Activated T-cell treated with anti-CD3 and anti-CD28 coated beads, Interleukin-2, amount 50 U/mL, for 24 hours (primary cell): Measurements from ENCODE around the gene L3MBTL3.
"Not testable (repeated sequence)": the region's sequence is repeated elsewhere in the genome, so short reads cannot be mapped to it uniquely, and the experiment has no call there.

ENCODE experiments used
- DNase-seq: peaks from one replicate; pipeline ENCODE4 v3.0.0-alpha.2; 2020
- H3K27ac Mint-ChIP-seq: 2 replicates; pipeline ENCODE4 v1.8.0; 2020; ENCODE audit warnings: mild to moderate bottlenecking, mixed read lengths
- H3K27me3 Mint-ChIP-seq: 2 replicates; pipeline ENCODE4 v1.8.0; 2020; ENCODE audit warnings: mixed read lengths
- H3K36me3 Mint-ChIP-seq: 2 replicates; pipeline ENCODE4 v1.8.0; 2020; ENCODE audit warnings: low read depth, mixed read lengths
- H3K4me1 Mint-ChIP-seq: 2 replicates; pipeline ENCODE4 v1.8.0; 2020; ENCODE audit warnings: low read depth, mixed read lengths
- H3K4me3 Mint-ChIP-seq: 2 replicates; pipeline ENCODE4 v1.8.0; 2020; ENCODE audit warnings: mild to moderate bottlenecking, moderate library complexity, mixed read lengths
- H3K9me3 Mint-ChIP-seq: 2 replicates; pipeline ENCODE4 v1.8.0; 2020; ENCODE audit warnings: mixed read lengths

Gene L3MBTL3

GRCh38 chr6:130076512-130076911 is 58.1 kb downstream of the L3MBTL3 start:
- DNase-seq, result no peak
- Mint-ChIP-seq H3K4me3 (no peak overlapping the region), H3K4me1 (peaks cover 22% of the 10 kb centered on the region), H3K9me3 (no peaks in the 10 kb centered on the region), H3K27me3 (no peaks in the 10 kb centered on the region), H3K27ac (no peak overlapping the region), H3K36me3 (peaks cover 36% of the 10 kb centered on the region)

GRCh38 chr6:130090796-130091195 is 72.4 kb downstream of the L3MBTL3 start:
- no peak overlapping the region for H3K27ac Mint-ChIP-seq
- no peaks in the 10 kb centered on the region for H3K27me3 Mint-ChIP-seq

GRCh38 chr6:130093546-130093945 is 75.2 kb downstream of the L3MBTL3 start:
- peaks cover 78% of the 10 kb centered on the region for H3K36me3 Mint-ChIP-seq

More at GRCh38 chr6:130090796-130091195, 72.4 kb downstream of the L3MBTL3 start:
- peaks cover 19% of the 10 kb centered on the region for H3K4me1 Mint-ChIP-seq
- H3K4me3 Mint-ChIP-seq, result no peak overlapping the region
- H3K9me3 Mint-ChIP-seq, result peaks cover 2% of the 10 kb centered on the region
- H3K36me3 Mint-ChIP-seq, result peaks cover 68% of the 10 kb centered on the region
- no peak for DNase-seq

GRCh38 chr6:130098317-130098716 is 79.9 kb downstream of the L3MBTL3 start:
- Mint-ChIP-seq H3K36me3 (peaks cover 72% of the 10 kb centered on the region), H3K4me3 (no peak overlapping the region), H3K27me3 (no peaks in the 10 kb centered on the region), H3K27ac (no peak overlapping the region), H3K4me1 (peaks cover 3% of the 10 kb centered on the region), H3K9me3 (no peaks in the 10 kb centered on the region)
- DNase-seq, result no peak

More at GRCh38 chr6:130093546-130093945, 75.2 kb downstream of the L3MBTL3 start:
- H3K4me3 Mint-ChIP-seq, result no peak overlapping the region
- no peaks in the 10 kb centered on the region for H3K27me3 Mint-ChIP-seq
- H3K27ac Mint-ChIP-seq, result no peak overlapping the region
- peaks cover 2% of the 10 kb centered on the region for H3K9me3 Mint-ChIP-seq
- peaks cover 19% of the 10 kb centered on the region for H3K4me1 Mint-ChIP-seq
- DNase-seq, result no peak

GRCh38 chr6:130099119-130099518 is 80.7 kb downstream of the L3MBTL3 start:
- H3K4me1 Mint-ChIP-seq, result no peaks in the 10 kb centered on the region
- DNase-seq, result no peak

GRCh38 chr6:130105996-130106704 is 87.8 kb downstream of the L3MBTL3 start:
- DNase-seq, result no peak
- Mint-ChIP-seq H3K27ac (no peak overlapping the region), H3K36me3 (peaks cover 66% of the 10 kb centered on the region), H3K27me3 (no peaks in the 10 kb centered on the region), H3K9me3 (peaks cover 5% of the 10 kb centered on the region), H3K4me3 (no peak overlapping the region), H3K4me1 (peaks cover 11% of the 10 kb centered on the region)

More at GRCh38 chr6:130099119-130099518, 80.7 kb downstream of the L3MBTL3 start:
- H3K9me3 Mint-ChIP-seq, result no peaks in the 10 kb centered on the region
- no peak overlapping the region for H3K4me3 Mint-ChIP-seq
- H3K36me3 Mint-ChIP-seq, result peaks cover 66% of the 10 kb centered on the region
- H3K27ac Mint-ChIP-seq, result no peak overlapping the region
- H3K27me3 Mint-ChIP-seq, result no peaks in the 10 kb centered on the region

- DNase-seq, result no peak
- Mint-ChIP-seq H3K36me3 (peaks cover 64% of the 10 kb centered on the region), H3K9me3 (peaks cover 5% of the 10 kb centered on the region), H3K4me3 (no peak overlapping the region), H3K4me1 (peaks cover 11% of the 10 kb centered on the region), H3K27ac (no peak overlapping the region), H3K27me3 (no peaks in the 10 kb centered on the region)
Observed at GRCh38 chr6:130107710-130108109, 89.3 kb downstream of the L3MBTL3 start.

GRCh38 chr6:130111031-130111430 is 92.7 kb downstream of the L3MBTL3 start:
- Mint-ChIP-seq H3K27ac (no peak overlapping the region), H3K36me3 (peaks cover 71% of the 10 kb centered on the region), H3K4me1 (peaks cover 23% of the 10 kb centered on the region), H3K9me3 (peaks cover 5% of the 10 kb centered on the region), H3K4me3 (no peak overlapping the region), H3K27me3 (no peaks in the 10 kb centered on the region)
- DNase-seq, result no peak

GRCh38 chr6:130113201-130113710 is 94.9 kb downstream of the L3MBTL3 start:
- H3K4me1 Mint-ChIP-seq, result peaks cover 16% of the 10 kb centered on the region
- no peak overlapping the region for H3K4me3 Mint-ChIP-seq
- H3K27ac Mint-ChIP-seq, result no peak overlapping the region
- H3K9me3 Mint-ChIP-seq, result peaks cover 8% of the 10 kb centered on the region
- H3K36me3 Mint-ChIP-seq, result peaks cover 67% of the 10 kb centered on the region
- DNase-seq, result no peak
- no peaks in the 10 kb centered on the region for H3K27me3 Mint-ChIP-seq

- peaks cover 57% of the 10 kb centered on the region for H3K36me3 Mint-ChIP-seq
- no peak overlapping the region for H3K4me3 Mint-ChIP-seq
- H3K4me1 Mint-ChIP-seq, result peaks cover 16% of the 10 kb centered on the region
- H3K27me3 Mint-ChIP-seq, result no peaks in the 10 kb centered on the region
- peaks cover 6% of the 10 kb centered on the region for H3K9me3 Mint-ChIP-seq
- no peak overlapping the region for H3K27ac Mint-ChIP-seq
- DNase-seq, result no peak
Observed at GRCh38 chr6:130115036-130115435, 96.7 kb downstream of the L3MBTL3 start.

GRCh38 chr6:130116273-130116672 is 97.9 kb downstream of the L3MBTL3 start:
- Mint-ChIP-seq H3K4me1 (peaks cover 25% of the 10 kb centered on the region), H3K4me3 (no peak overlapping the region), H3K36me3 (peaks cover 48% of the 10 kb centered on the region), H3K27ac (no peak overlapping the region), H3K9me3 (peaks cover 3% of the 10 kb centered on the region), H3K27me3 (no peaks in the 10 kb centered on the region)
- no peak for DNase-seq

- not testable (repeated sequence) for H3K27ac Mint-ChIP-seq, H3K27me3 Mint-ChIP-seq, H3K9me3 Mint-ChIP-seq, DNase-seq, H3K4me3 Mint-ChIP-seq
- peaks cover 46% of the 10 kb centered on the region for H3K36me3 Mint-ChIP-seq
- H3K4me1 Mint-ChIP-seq, result peaks cover 25% of the 10 kb centered on the region
Observed at GRCh38 chr6:130117187-130117701, 98.9 kb downstream of the L3MBTL3 start.

- no peaks in the 10 kb centered on the region for H3K27me3 Mint-ChIP-seq
- H3K27ac Mint-ChIP-seq, result no peak overlapping the region
- H3K9me3 Mint-ChIP-seq, result peaks cover 3% of the 10 kb centered on the region
- no peak overlapping the region for H3K4me3 Mint-ChIP-seq
- H3K36me3 Mint-ChIP-seq, result peaks cover 42% of the 10 kb centered on the region
- peaks cover 31% of the 10 kb centered on the region for H3K4me1 Mint-ChIP-seq
- DNase-seq, result no peak
Observed at GRCh38 chr6:130118236-130118635, 99.9 kb downstream of the L3MBTL3 start.

GRCh38 chr6:130119211-130119610 is 100.8 kb downstream of the L3MBTL3 start:
- Mint-ChIP-seq H3K4me3 (no peak overlapping the region), H3K9me3 (peaks cover 3% of the 10 kb centered on the region), H3K27ac (no peak overlapping the region), H3K36me3 (peaks cover 46% of the 10 kb centered on the region), H3K27me3 (no peaks in the 10 kb centered on the region), H3K4me1 (peaks cover 31% of the 10 kb centered on the region)
- no peak for DNase-seq

- H3K4me3 Mint-ChIP-seq, result no peak overlapping the region
- H3K36me3 Mint-ChIP-seq, result peaks cover 44% of the 10 kb centered on the region
- peaks cover 25% of the 10 kb centered on the region for H3K4me1 Mint-ChIP-seq
- DNase-seq, result no peak
- peaks cover 3% of the 10 kb centered on the region for H3K9me3 Mint-ChIP-seq
- no peaks in the 10 kb centered on the region for H3K27me3 Mint-ChIP-seq
- no peak overlapping the region for H3K27ac Mint-ChIP-seq
Observed at GRCh38 chr6:130120731-130121130, 102.3 kb downstream of the L3MBTL3 start.
